SK-MEL-5 (cell line): ENCODE measurements around the gene AMPD3. TPM values are rescaled to one million over a fixed set of nuclear protein-coding genes. Genes with fewer than 3 reads are reported as not detected.

Experiments
- DNase-seq: peaks from one replicate; pipeline ENCODE4 v3.0.0-alpha.2; 2016; ENCODE audit warnings: low read depth, low spot score
- in situ Hi-C: cut with HindIII; loops from 2 replicates; pipeline ENCODE4 v1.10.0; 2016; ENCODE audit warnings: low sequenced_read_pairs, high pct_unique_total_duplicates, low pct_unique_long_range_greater_than_20kb
- total RNA-seq: library from RNA; depleted of rRNA; stranded (reverse); fragments of >200 nt; shearing (Covaris generic); gene quantifications from 2 replicates; pipeline ENCODE4 v1.2.3, GENCODE V29; 2014

Gene AMPD3
- total RNA-seq, 1 experiment from 2014 or later = 1.8 TPM

DNA sequence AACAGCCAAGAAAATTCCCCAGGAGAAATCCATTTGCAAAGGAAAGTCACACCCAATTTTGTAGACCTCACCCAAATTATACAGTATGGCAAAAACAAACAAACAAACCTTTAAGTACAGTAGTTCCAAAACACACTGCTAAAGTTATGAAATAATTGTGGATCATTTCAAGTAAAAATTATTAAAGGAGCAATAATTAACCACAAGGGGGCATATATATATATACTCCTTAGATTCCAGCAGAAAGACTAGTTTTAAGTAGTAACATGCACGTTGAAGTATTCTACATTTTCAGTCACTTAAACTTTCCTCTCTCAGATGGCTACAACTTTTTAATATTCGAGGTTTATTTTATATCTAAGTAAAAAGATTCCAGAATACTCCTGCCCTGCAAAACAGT, 59.1 kb downstream of the AMPD3 start:
- in situ Hi-C loops = no loop called here
- peak; percentile 18 for DNase-seq

DNA sequence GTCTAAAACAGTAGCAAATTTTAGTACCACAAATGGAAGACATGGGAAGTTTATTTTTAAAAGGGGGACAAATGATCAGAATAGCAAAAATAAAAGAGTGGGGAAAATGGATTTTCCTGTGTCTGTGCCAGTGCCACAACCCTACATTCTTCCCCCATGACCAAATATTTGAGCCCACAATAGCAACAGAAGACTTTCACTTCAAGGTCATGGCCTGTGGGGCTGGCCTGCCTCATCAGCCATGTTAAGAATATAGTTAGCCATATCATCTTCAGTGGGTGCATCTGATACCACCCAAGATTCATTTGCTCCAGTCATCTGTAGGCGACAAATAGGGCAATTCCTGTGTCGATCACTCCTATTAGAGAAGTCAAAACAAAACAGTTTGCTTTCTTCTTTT, 59.6 kb downstream of the AMPD3 start:
- in situ Hi-C loops = no loop called here

DNA sequence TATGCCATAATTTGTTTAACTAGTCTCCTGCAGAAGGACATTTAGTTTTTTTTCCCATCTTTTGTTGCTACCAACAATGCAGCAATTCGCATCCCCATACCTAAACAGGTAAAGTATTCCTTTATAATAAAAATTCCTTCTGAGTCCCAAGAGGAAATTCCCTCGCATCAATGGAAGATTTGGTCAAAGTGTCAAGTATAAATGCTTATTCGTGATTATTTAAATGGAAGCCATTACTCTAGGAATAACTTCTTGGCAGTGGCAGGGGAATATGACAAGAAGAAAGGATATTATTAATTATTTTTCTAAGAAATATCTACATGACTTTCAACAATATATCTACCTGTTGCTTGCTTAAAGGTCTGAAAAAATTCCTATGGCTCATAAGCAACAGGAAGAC, 60.4 kb downstream of the AMPD3 start:
- DNase-seq = no peak
- in situ Hi-C loops = no loop called here

More for the DNA sequence above, 59.6 kb downstream of the AMPD3 start:
- no peak for DNase-seq

DNA sequence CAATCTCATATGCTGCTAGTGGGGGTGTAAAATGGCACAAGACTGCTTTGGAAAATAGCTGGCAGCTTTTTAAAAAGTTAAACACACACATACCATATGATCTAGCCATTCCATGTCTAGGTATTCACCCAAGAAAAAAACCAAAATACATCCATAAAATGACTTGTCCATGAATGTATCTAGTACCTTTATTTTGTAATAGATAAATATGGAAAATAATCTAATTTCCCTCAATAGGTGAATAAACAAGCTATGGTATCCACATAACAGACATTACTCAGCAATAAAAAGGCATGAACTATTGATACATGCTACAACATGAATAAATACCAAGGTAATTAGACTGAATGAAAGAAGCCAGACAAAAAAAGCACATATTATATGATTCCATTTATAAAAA, 63.1 kb downstream of the AMPD3 start:
- in situ Hi-C loops = no loop called here
- DNase-seq = no peak

DNA sequence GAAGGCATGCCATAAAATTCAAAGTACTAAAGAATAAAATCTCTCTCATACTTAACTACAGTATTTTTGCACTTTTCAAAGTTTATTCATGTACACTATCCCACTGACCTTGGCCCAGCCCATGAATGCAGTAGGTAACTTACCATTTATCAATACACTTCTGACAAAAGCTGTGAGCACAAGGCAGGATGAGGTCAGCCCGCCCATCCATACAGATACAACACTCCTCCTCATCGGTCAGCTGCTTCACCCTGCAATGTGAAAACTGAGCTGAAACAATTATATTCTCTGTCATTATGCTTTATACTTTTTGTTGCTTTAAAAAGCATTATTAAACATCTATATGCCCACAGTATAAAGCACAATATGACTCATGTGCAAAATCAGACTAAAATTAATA, 63.8 kb downstream of the AMPD3 start:
- in situ Hi-C loops = no loop called here
- no peak for DNase-seq

DNA sequence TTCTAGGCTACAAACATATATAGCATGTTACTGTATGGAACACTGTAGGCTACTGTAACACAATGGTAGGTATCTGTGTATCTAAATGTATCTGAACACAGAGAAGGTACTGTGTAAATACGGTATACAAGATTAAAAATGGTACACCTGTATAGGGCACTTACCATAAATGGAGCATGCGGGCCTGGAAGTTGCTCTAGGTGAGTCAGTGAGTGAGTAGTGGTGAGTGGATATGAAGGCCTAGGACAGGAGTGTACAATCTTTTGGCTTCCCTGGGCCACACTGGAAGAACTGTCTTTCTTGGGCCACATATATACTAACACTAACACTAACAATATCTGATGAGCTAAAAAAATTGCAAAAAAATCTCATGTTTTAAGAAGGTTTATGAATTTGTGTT, 64.6 kb downstream of the AMPD3 start:
- DNase-seq = no peak
- in situ Hi-C loops = no loop called here

DNA sequence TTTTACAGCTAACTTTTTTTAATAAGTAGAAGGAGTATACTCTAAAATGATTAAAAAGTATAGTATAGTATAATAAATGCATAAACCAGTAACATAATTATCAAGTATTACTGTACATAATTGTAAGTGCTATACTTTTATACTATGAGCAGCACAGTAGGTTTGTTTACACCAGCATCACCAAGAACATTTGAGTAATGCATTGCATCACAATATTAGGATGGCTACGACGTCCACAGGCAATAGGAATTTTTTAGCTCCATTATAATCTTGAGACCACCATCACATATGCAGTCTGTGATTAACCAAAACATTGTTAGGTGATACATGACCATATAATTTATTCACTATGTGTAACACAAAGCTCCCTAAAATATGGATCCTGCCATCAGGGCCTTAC, 65.5 kb downstream of the AMPD3 start:
- in situ Hi-C loops = no loop called here
- DNase-seq = no peak

DNA sequence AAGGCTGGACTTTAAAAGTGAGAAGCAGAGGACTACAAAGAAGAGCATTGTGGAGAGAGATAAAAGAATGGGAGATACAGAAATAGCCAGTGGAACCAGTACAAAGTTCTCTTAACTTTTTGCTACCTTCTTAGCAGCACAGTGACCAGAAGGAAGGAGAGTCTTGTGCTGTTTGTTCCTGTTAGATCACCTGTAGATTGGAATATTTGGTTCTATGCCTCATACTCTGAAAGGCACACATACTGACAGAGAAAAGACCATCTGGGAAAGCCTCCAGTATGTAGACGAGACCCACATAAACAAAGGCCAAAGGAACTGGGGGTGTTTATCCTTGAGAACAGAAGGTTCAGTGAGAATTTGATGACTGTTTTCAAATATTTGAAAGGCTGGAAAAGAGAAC, 67.2 kb downstream of the AMPD3 start:
- in situ Hi-C loops = no loop called here
- DNase-seq = no peak

DNA sequence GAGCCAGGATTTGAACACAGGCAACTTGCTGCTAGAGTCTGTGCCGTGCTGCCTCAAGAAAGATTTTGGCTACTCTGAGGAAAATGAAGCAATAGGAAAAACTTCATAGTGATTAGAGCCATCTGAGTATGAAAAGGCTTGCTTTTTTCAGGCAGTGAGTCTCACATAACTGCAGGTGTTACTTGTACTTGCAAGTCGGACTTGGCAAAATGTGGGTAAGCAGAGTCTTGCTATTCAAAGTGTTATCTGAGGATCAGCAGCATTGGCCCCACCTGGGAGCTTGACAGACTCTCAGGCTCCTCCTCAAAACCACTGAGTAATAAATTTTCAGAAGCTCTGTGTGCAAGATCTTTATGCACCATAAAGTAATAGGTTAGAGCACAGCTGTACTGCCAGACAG, 67.9 kb downstream of the AMPD3 start:
- no peak for DNase-seq

DNA sequence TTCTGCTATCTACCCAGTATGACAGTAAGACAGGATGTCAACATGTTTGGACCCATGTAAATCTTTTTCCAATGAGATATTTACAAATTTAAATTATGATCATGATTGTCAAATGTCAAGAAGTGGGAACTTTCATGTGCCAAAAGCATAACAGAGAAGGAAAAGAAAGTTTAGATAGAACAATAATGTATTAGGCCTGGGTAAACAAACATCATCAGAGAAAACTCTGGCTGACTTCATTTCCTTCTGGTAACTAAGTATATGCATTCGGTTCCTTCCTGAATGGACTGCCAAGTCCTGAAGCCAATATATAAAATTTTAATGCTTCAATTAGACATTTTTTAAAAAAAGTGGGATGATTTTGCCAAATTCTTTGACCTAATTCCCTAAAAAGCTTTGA, 69.4 kb downstream of the AMPD3 start:
- DNase-seq = no peak
- in situ Hi-C loops = no loop called here

More for the DNA sequence above, 67.9 kb downstream of the AMPD3 start:
- in situ Hi-C loops = no loop called here

DNA sequence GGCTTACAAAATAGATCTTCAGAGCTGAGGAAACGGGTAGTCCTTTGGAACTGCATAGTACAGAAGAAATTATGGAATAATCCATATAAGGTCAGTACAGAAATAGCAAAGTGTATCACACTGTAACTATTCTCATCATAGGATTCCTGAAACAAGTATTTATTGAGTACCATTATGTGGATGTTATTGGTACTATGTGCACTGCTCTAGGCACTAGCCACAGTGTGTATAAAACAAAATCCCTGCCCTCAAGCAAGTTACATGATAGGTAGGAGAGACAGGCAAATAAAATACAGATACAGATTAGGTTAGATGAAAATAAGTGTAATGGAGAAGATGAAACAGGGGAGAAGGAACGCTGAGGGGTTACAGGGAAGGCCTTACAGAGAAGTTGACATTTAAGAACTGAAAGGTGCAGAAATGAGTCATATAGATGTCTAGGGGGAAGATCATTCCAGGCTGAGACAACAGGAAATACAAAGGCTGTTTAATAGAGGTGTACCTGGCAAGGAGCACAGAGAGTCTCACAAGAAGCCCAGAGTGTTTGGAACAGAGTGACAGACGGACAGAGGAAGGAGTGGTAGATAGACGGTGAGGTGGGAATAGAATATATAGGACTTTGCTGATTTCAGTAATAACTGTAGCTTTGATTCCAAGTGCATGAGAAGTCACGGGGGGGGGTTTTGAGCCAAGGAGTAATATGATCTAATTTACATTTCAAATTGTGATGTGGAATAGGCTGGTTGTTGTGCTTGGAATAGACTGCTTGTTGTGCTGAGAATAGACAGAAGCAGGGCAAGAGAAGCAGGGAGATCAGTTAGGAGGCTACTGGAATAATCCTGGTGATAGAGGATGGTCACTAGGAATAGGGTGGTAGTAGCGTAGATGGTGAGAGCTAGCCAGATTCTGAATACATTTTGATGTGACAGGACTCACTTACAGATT, 72.2 kb downstream of the AMPD3 start:
- DNase-seq = no peak
- in situ Hi-C loops = no loop called here

DNA sequence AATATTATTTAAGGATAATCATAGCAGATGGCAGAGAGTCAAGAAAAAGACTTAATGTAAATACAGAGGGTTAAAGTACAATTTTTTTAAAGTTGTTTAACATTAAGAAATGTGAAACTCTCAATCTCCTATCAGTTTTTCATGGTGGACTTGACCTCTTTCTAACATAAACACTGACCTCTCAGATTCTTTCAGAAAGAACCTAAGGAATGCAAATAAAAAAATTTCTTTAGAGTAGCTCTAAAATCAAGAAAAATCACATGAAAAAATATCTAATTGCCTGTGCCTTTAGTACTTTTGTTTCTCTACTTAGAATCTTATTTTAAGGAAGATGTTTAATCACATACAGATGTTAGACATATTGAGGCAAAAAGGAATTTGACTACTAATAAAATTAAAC, 73.1 kb downstream of the AMPD3 start:
- in situ Hi-C loops = no loop called here
- no peak for DNase-seq

DNA sequence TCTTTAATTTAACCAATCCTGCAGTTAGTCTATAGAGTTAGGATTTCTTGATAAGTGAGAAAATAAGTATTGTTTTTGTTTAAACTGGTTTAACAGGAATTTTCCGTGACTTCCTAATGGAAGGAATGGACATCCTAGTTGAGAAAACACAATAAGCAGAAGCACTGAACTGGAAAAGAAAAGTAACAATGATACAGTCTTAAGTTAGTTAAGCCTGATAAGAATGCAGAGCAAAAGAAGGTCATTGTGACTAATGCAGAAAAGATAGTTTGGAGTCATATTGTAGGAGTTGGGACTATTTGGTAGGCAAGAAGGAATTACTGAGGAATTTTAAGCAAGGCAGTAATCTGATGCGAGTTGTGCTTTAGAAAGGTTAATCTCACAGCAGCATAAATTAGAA, 74.2 kb downstream of the AMPD3 start:
- in situ Hi-C loops = no loop called here
- DNase-seq = no peak

DNA sequence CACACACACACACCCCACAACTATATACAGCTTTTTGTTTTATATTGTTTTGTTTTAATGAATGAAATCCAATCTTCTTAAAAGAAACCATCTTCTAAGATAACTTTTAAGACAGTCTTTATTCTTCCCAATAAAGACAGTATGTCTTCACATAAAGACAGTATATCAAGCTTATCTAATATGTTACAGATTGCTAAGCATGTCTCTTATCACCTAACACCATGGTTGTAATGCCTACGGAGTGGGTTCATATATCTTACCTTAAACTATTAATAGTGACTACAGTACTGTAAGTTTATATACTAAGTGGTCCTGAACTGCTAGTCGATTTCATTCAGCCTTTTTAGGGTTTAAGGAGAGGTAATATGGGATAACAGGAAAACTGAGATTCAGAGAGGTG, 77.5 kb downstream of the AMPD3 start:
- in situ Hi-C loops = no loop called here
- DNase-seq = no peak

DNA sequence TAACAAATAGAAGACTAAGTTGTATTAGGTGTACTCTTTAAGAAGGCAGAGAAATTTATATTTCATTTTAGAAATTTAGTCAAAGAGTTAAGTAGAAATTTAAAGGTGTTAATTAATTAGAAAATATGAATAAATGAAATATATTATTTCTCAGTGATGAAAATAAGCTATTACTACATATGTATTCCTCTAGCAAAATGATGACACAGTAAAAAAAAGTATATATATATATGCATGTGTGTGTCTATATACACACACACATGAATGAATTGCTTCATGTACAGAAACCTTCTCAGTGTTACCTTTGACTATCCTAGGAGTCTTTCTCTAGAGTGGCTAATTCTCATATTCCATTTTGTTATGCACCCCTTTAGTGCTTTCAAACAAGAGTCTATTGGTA, 78.3 kb downstream of the AMPD3 start:
- no peak for DNase-seq
- in situ Hi-C loops = no loop called here

DNA sequence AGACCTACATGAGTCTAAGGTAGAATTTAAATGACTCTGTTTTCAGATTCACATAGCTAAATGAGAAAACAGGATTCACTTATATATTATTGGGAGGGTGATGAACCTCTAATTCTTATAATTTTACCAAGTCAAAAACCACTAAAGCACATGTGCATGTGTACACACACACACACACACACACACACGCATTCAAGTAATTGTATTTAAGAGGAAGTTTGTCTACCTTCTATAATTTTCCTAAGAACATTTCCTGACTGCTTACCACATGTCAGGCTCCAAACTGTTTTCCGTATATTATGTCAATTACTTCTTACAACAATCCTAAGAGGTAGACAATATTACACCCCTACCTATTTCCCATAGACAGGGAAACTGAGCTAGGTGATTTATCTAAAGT, 79.3 kb downstream of the AMPD3 start:
- DNase-seq = no peak
- in situ Hi-C loops = no loop called here

DNA sequence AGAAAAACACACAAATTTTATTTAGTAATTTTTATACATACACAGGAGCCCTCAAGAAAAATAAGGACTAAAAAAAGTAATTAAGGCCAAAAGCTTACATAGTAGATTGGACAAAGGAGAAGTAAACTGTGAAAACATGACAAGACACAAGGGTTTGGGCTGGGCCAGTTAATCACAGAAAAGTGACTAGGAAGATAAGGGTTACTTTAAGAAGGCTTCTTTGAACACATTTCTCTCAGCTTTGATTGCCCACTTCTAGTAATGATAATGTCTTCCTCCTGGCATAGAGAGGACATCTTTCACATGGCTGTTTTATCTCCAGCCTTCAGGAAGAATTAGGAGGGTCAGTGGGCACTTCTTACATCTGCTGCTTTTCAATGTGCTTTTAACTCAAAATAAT, 82.5 kb downstream of the AMPD3 start:
- in situ Hi-C loops = no loop called here

DNA sequence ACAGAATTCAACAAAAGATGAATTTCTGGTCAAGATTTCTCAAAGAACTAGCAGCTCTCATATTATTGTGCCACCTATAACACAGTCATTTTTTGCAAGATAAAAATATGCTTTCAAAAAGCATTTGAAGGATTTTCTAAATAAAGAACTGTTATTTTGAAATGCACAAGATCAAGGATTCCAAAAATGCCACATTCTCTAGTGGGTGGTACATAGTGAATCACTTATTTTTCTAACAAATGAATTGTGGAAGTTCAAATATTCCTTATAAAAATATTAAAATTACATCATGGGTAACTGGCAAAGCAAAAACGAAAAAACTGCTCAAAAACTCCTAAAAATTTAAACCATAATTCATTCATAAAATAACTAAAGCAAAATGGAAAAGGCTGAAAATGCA, 83.9 kb downstream of the AMPD3 start:
- in situ Hi-C loops = no loop called here
- DNase-seq = no peak

More for the DNA sequence above, 82.5 kb downstream of the AMPD3 start:
- no peak for DNase-seq

DNA sequence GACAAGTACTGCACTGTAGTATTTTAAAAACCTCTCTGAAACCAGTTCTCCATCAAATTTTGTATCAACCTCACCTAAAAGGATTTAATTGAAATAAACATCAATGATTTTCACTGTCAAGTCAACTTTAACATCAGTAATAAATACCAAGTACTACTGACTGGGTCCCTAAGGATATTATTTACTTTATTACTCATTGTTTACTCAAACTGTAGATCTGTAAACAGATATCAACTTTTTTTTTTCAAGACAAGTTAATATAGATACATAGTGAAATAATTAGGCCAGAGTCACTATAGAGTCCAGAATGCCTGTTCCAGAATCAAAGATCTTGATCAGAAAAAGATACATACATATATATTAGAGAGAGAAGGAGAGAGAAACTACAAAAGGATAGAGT, 84.3 kb downstream of the AMPD3 start:
- in situ Hi-C loops = no loop called here

DNA sequence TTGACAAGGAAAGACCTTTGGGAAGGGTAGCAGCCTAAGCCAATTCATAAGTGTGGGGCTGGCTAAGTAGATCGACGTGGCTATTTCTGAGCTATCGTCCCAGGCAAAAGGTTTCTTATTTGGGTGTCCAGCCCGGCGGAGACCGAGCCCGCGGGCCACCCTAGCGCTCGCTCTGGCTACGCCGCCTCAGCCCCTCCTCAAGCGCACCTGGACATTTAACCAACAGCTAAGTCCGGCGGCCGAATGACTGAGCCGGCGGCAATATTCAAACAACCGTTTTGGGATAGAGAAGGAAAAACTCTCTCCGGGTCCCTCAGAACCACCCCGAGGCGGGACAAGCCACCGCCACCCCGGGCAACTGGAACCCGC, 85.5 kb downstream of the AMPD3 start:
- DNase-seq = no peak
- in situ Hi-C loops = no loop called here

More for the DNA sequence above, 84.3 kb downstream of the AMPD3 start:
- no peak for DNase-seq
